Measurements from ENCODE around the gene KIZ. TPM values are rescaled to one million over a fixed set of nuclear protein-coding genes. Genes with fewer than 3 reads are reported as not detected.

KIZ gene, protein sequence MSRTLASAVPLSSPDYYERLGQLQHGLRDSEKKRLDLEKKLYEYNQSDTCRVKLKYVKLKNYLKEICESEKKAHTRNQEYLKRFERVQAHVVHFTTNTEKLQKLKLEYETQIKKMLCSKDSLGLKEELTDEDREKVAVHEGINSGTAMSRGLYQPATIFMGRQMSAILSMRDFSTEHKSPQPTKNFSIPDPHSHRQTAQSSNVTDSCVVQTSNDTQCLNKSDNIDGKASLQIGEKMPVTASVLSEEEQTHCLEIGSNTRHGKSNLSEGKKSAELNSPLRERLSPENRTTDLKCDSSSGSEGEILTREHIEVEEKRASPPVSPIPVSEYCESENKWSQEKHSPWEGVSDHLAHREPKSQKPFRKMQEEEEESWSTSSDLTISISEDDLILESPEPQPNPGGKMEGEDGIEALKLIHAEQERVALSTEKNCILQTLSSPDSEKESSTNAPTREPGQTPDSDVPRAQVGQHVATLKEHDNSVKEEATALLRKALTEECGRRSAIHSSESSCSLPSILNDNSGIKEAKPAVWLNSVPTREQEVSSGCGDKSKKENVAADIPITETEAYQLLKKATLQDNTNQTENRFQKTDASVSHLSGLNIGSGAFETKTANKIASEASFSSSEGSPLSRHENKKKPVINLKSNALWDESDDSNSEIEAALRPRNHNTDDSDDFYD
- total RNA-seq (2021; ENCODE audit: unreplicated experiment) (17.6 TPM), Bru-seq, nascent RNA (percentile 62 among the genes with signal in this experiment), BruChase-seq, experiment 1, labeled RNA remaining after a 6-hour chase (percentile 55 among the genes with signal in this experiment), BruChase-seq, experiment 2, labeled RNA remaining after a 2-hour chase (percentile 61 among the genes with signal in this experiment)
- polyA plus RNA-seq (2012) = 6.0 and 6.6 TPM in 2 replicates
- long read RNA-seq, partial matches to known transcripts = 2 of 12 reads
- long read RNA-seq, other reads (novel, unspliced or antisense) = 6 of 12 reads

DNA sequence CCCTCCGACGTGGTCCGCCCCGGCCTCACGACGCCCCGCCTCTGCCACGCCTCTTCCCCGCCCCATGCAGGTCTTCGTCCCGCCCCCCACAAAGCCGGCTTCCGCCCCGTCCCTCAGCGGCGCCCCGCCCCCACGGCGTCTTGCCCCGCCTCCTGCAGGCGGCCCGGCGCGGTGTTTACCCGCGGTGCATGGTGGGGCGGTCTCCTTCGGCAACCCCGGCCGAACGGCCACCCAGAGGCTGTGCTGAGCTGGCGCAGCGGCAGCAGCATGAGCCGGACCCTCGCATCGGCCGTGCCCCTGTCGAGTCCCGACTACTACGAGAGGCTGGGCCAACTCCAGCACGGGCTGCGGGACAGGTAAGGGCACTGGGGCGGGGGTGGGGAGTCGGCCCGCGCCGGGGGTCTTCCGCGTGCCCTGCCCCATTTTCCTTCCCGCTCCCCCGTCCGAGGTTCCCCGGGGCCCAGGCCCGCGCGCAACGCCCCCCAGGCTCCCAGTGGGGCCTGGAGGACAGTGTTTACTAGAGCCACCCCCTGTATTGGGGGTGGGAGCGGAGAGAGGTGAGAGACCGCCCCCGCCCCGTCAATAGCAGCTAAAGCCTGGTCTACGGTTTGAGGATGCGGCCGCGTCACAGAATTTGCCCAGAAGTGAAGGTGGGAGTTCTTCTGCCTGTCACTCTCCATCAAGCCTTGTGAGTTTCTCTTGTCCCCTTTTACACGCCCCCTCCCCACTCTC, at the start of gene KIZ:
KIZ (plus strand) TSS at position 234 of the 732 bp plus-strand sequence; CDS start at position 268, 34 bp downstream.
- Histone ChIP-seq H3K27me3 (ENCODE audit: insufficient read depth, low read length) (no peaks in the 10 kb centered on the region), H3K4me3 (replicated peaks in 1 of 2; ENCODE audit: low read depth in 1 of 2, low read length in 2 of 2) (peak within 1 kb of the TSS; percentile 66 to 94), H3K4me2 (ENCODE audit: low read length) (peak within 1 kb of the TSS; percentile 100), H3K9ac (ENCODE audit: low read length) (peak within 1 kb of the TSS; percentile 79), H3K9me3 (ENCODE audit: control insufficient read depth in 1 of 2, insufficient read depth in 1 of 2, low read depth in 1 of 2, low read length in 2 of 2) (no peaks in the 10 kb centered on the region), H3K36me3 (ENCODE audit: control insufficient read depth in 1 of 2, insufficient read depth in 2 of 2, low read length in 2 of 2) (no peaks in the 10 kb centered on the region), H4K20me1 (ENCODE audit: insufficient read depth) (no peaks in the 10 kb centered on the region), H3K79me2 (ENCODE audit: insufficient read depth, low read length) (no peaks in the 10 kb centered on the region), H3K9me2 (ENCODE audit: insufficient read depth) (no peaks in the 10 kb centered on the region), H3K4me1 (ENCODE audit: control insufficient read depth in 1 of 2, insufficient read depth in 2 of 2, low read length in 2 of 2) (peaks cover 7 to 17% of the 10 kb centered on the region in 2 experiments; a peak in 3 of 4 replicates), H2AFZ (ENCODE audit: low read depth, low read length, poor library complexity, severe bottlenecking) (peak within 1 kb of the TSS; percentile 100), H3K27ac (ENCODE audit: low read depth, low read length) (peak within 1 kb of the TSS; percentile 66)
- BruUV-seq (replicated peaks) = no TSS peak
- DNase-seq (ENCODE audit: low read depth, low spot score) = peak; percentile 84
- ChIA-PET CTCF (interaction anchor here (0.9 to 2.3 kb wide), 5 partner anchors 11 to 379 kb away, joined by 3 to 20 read pairs (median 4); no protein-coding TSS in a partner anchor), RAD21 (ENCODE audit: low non-redundant PET in 1 of 2, low total read pairs in 2 of 2, uncharacterized antibody in 2 of 2, unreplicated experiment in 2 of 2) (interaction anchor here (0.9 to 1.0 kb wide), 2 partner anchors 77 kb away, joined by 3 to 4 read pairs; no protein-coding TSS in a partner anchor), POLR2A (interaction anchor here (1.3 kb wide), 1 partner anchor 8 kb away, joined by 3 read pairs; no protein-coding TSS in a partner anchor)
- ATAC-seq = peak; percentile 95
- intact Hi-C loops (cut with micrococcal nuclease) = loop anchor here (1.0 to 5.0 kb wide), 2 partner anchors 79 to 99 kb away; no protein-coding TSS in a partner anchor
- TF ChIP-seq SP1 (IDR thresholded peaks at IDR 0.05; ENCODE audit: low read depth) (peak; percentile 63; the same call in 1 of the 2 replicates), EZH2 (IDR thresholded peaks at IDR 0.05) (no peak), TCF7L2 (IDR thresholded peaks at IDR 0.05; ENCODE audit: borderline replicate concordance, extremely low read depth, insufficient read depth, insufficient read length) (peak; percentile 18), POLR2AphosphoS5 (IDR thresholded peaks at IDR 0.05; ENCODE audit: low read depth, low read length) (peak; percentile 95), SIN3A (IDR thresholded peaks at IDR 0.05; ENCODE audit: low read depth) (peak; percentile 37; the same call in 1 of the 2 replicates), EGR1 (IDR thresholded peaks at IDR 0.05; ENCODE audit: low read depth) (peak; percentile 32; the same call in 1 of the 2 replicates), CBX3 (IDR thresholded peaks at IDR 0.05; ENCODE audit: low read depth) (peak; percentile 16), YY1 (IDR thresholded peaks at IDR 0.05; ENCODE audit: extremely low read depth, insufficient replicate concordance, low read depth, low read length) (no peak), EZH2phosphoT487 (IDR thresholded peaks at IDR 0.05; ENCODE audit: borderline replicate concordance) (no peak), ZNF274 (IDR thresholded peaks at IDR 0.05; ENCODE audit: low read depth, low read length) (no peak), ZFX (IDR thresholded peaks at IDR 0.05) (peak; percentile 76), RAD21 (IDR thresholded peaks at IDR 0.05; ENCODE audit: low read depth) (0 out of 2 replicates have a peak, but pooled peaks have one; percentile 17), CEBPB (IDR thresholded peaks at IDR 0.05; ENCODE audit: low read depth) (no peak)
- TF ChIP-seq, protein P1, sequence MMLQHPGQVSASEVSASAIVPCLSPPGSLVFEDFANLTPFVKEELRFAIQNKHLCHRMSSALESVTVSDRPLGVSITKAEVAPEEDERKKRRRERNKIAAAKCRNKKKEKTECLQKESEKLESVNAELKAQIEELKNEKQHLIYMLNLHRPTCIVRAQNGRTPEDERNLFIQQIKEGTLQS (IDR thresholded peaks at IDR 0.05) = no peak
- TF ChIP-seq, protein P2, sequence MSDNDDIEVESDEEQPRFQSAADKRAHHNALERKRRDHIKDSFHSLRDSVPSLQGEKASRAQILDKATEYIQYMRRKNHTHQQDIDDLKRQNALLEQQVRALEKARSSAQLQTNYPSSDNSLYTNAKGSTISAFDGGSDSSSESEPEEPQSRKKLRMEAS (IDR thresholded peaks at IDR 0.05) = peak; percentile 65
- TF ChIP-seq, protein P3, sequence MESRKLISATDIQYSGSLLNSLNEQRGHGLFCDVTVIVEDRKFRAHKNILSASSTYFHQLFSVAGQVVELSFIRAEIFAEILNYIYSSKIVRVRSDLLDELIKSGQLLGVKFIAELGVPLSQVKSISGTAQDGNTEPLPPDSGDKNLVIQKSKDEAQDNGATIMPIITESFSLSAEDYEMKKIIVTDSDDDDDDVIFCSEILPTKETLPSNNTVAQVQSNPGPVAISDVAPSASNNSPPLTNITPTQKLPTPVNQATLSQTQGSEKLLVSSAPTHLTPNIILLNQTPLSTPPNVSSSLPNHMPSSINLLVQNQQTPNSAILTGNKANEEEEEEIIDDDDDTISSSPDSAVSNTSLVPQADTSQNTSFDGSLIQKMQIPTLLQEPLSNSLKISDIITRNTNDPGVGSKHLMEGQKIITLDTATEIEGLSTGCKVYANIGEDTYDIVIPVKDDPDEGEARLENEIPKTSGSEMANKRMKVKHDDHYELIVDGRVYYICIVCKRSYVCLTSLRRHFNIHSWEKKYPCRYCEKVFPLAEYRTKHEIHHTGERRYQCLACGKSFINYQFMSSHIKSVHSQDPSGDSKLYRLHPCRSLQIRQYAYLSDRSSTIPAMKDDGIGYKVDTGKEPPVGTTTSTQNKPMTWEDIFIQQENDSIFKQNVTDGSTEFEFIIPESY (IDR thresholded peaks at IDR 0.05; ENCODE audit: extremely low read depth, insufficient replicate concordance, low read length) = no peak
- TF ChIP-seq, protein P4, sequence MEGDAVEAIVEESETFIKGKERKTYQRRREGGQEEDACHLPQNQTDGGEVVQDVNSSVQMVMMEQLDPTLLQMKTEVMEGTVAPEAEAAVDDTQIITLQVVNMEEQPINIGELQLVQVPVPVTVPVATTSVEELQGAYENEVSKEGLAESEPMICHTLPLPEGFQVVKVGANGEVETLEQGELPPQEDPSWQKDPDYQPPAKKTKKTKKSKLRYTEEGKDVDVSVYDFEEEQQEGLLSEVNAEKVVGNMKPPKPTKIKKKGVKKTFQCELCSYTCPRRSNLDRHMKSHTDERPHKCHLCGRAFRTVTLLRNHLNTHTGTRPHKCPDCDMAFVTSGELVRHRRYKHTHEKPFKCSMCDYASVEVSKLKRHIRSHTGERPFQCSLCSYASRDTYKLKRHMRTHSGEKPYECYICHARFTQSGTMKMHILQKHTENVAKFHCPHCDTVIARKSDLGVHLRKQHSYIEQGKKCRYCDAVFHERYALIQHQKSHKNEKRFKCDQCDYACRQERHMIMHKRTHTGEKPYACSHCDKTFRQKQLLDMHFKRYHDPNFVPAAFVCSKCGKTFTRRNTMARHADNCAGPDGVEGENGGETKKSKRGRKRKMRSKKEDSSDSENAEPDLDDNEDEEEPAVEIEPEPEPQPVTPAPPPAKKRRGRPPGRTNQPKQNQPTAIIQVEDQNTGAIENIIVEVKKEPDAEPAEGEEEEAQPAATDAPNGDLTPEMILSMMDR (IDR thresholded peaks at IDR 0.05 in 2 of 3, conservative IDR thresholded peaks at IDR 0.05 in 1 of 3; ENCODE audit: borderline replicate concordance in 1 of 3, insufficient read depth in 1 of 3, low read depth in 2 of 3, low read length in 2 of 3) = peak in 2 of 3 experiments; percentile 26 to 38; a peak in 3 of 6 replicates
